Endothelial cell (in vitro differentiated cells): ENCODE measurements around the gene SGPP1. TPM values are rescaled to one million over a fixed set of nuclear protein-coding genes. Genes with fewer than 3 reads are reported as not detected.

ENCODE experiments used
- DNase-seq: peaks from one replicate; pipeline ENCODE4 v3.0.0; 2021; ENCODE audit warnings: low spot score
- H3K27ac Mint-ChIP-seq: one replicate; pipeline ENCODE4 v1.8.0; 2021; ENCODE audit warnings: mixed read lengths, inconsistent platforms; ENCODE audit not compliant: unreplicated experiment
- H3K27me3 Mint-ChIP-seq: one replicate; pipeline ENCODE4 v1.8.0; 2021; ENCODE audit warnings: mild to moderate bottlenecking, moderate library complexity, mixed read lengths, inconsistent platforms; ENCODE audit not compliant: unreplicated experiment
- H3K36me3 Mint-ChIP-seq: one replicate; pipeline ENCODE4 v1.8.0; 2021; ENCODE audit warnings: mild to moderate bottlenecking, low read depth, mixed read lengths, inconsistent platforms; ENCODE audit not compliant: unreplicated experiment
- H3K4me1 Mint-ChIP-seq: one replicate; pipeline ENCODE4 v1.8.0; 2021; ENCODE audit warnings: mild to moderate bottlenecking, mixed read lengths, inconsistent platforms; ENCODE audit not compliant: unreplicated experiment
- H3K4me3 Mint-ChIP-seq: one replicate; pipeline ENCODE4 v1.8.0; 2021; ENCODE audit warnings: mild to moderate bottlenecking, mixed read lengths, inconsistent platforms; ENCODE audit not compliant: unreplicated experiment
- H3K9me3 Mint-ChIP-seq: one replicate; pipeline ENCODE4 v1.8.0; 2021; ENCODE audit warnings: mixed read lengths, inconsistent platforms; ENCODE audit not compliant: unreplicated experiment
- total RNA-seq: library from RNA; stranded (reverse); fragmentation: NEBNext Ultra II Directional; extraction: Animal tissue kit (Norgen Biotek cat#: 25700); gene quantifications from one replicate; pipeline ENCODE4 v1.2.1, GENCODE V29; 2021; ENCODE audit not compliant: unreplicated experiment
- TF ChIP-seq, protein P1 (sequence below): fragments of 200-600 bp; sonication (generic); IDR thresholded peaks from one replicate; pipeline ENCODE4 v1.5.0; 2021; ENCODE audit warnings: antibody characterized with exemption; ENCODE audit not compliant: unreplicated experiment

The SGPP1 gene
- total RNA-seq, 1 donor from 2014 or later = 7.9 TPM

DNA sequence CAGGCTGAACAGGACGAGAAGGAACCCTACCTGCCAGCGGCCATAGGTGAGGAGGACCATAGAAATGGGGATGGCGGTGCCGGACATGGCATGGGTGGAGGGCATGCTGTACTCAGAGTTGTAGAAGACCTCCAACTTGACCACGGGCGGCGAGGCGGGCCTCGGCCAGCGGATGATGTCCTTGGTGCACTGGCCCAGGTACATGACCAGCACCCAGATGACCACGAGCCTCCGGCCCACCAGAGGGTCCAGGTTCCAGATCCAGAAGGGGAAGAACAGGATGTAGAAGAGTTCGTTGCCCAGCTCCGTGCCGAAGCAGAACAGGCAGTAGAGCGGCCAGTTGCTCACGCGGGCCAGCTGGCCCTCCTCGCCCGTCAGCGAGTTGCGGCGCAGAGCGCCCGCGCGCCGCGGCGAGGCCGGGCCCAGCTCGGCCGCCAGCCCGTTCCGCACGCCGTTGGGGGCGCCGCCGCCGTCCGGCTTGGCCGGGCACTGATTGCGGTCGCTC, 582 bp downstream of the SGPP1 start:
- peak; percentile 57 for DNase-seq
- Mint-ChIP-seq H3K36me3 (peaks cover 8% of the 10 kb centered on the region), H3K4me3 (peak overlapping the region; percentile 100), H3K4me1 (peaks cover 14% of the 10 kb centered on the region), H3K27ac (peak overlapping the region; percentile 97), H3K27me3 (no peaks in the 10 kb centered on the region), H3K9me3 (no peaks in the 10 kb centered on the region)
- TF ChIP-seq, protein P1, sequence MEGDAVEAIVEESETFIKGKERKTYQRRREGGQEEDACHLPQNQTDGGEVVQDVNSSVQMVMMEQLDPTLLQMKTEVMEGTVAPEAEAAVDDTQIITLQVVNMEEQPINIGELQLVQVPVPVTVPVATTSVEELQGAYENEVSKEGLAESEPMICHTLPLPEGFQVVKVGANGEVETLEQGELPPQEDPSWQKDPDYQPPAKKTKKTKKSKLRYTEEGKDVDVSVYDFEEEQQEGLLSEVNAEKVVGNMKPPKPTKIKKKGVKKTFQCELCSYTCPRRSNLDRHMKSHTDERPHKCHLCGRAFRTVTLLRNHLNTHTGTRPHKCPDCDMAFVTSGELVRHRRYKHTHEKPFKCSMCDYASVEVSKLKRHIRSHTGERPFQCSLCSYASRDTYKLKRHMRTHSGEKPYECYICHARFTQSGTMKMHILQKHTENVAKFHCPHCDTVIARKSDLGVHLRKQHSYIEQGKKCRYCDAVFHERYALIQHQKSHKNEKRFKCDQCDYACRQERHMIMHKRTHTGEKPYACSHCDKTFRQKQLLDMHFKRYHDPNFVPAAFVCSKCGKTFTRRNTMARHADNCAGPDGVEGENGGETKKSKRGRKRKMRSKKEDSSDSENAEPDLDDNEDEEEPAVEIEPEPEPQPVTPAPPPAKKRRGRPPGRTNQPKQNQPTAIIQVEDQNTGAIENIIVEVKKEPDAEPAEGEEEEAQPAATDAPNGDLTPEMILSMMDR = no peak

DNA sequence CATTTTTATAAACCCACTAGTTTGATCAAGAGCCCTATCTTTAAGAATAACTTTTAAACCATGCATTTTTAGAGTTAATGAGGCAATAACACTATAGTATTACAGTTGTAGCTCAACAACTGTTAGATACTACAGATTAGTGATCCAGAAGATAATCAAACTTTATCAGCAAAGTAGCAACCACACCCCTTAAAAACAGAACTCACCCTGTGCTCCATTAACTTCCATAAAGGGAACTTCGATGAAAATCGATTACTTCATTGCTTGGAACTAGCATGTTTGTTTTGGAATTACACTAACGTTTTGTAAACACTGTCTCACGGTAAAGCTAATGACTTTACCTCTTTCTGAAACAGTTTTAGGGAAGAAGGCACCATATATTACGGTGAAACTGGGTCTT, 1.4 kb downstream of the SGPP1 start:
- no peaks in the 10 kb centered on the region for H3K27me3 Mint-ChIP-seq
- peak overlapping the region; percentile 100 for H3K4me3 Mint-ChIP-seq
- peaks cover 10% of the 10 kb centered on the region for H3K36me3 Mint-ChIP-seq
- no peak for DNase-seq
- H3K27ac Mint-ChIP-seq = no peak overlapping the region
- H3K9me3 Mint-ChIP-seq = no peaks in the 10 kb centered on the region
- TF ChIP-seq, protein P1 = no peak
- H3K4me1 Mint-ChIP-seq = peaks cover 14% of the 10 kb centered on the region

DNA sequence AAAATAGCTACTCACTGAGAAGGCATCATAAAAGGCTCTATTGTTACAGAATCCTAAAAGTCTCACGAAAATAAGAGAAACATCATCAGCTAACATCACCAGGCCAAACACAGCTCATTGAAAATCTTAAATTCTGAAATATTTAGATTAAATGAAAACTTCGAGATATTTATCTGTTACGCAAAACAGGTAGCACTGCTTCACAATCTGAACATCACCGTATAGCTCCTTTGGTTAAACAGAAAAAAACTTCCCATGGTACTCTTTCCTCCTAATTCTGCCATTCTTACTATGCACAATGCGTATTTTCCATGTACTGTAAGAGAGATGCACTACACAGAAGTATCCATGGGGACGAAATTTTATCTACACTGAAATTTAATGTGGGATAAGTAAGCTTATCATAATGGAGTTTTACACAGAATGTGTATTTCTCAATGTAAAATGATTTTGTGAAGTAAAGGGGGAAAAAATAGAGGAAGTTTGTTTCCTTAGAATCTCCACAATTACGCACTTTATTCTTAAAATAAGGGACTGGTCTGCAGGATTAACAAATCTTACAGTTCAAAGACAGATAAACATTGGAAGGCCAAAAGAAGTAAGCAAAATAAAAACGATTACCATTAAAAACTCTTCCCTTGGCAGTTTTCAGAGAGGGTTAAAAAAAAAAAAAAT, 1.9 kb downstream of the SGPP1 start:
- Mint-ChIP-seq H3K27me3 (no peaks in the 10 kb centered on the region), H3K36me3 (peaks cover 12% of the 10 kb centered on the region), H3K4me3 (peak overlapping the region; percentile 100), H3K4me1 (peaks cover 14% of the 10 kb centered on the region), H3K27ac (no peak overlapping the region), H3K9me3 (no peaks in the 10 kb centered on the region)
- TF ChIP-seq, protein P1 = no peak
- no peak for DNase-seq

DNA sequence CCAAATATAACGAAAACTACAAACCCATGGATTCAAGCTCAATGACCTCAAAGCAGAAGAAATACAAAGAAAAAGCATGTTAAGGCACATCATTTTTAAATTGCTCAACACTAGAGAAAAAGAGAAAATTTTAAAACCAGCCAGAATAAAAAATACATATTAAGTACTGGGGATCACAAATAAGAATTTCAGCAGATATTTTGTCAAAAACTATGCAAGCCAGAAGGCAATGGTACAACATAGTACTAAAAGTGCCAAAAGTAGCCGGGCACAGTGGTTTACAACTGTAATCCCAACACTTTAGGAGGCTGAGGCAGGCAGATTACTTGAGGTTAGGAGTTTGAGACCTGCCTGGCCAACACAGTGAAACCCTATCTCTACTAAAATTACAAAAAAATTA, 10.2 kb downstream of the SGPP1 start:
- no peak for DNase-seq
- Mint-ChIP-seq H3K27ac (no peak overlapping the region), H3K9me3 (no peaks in the 10 kb centered on the region)

DNA sequence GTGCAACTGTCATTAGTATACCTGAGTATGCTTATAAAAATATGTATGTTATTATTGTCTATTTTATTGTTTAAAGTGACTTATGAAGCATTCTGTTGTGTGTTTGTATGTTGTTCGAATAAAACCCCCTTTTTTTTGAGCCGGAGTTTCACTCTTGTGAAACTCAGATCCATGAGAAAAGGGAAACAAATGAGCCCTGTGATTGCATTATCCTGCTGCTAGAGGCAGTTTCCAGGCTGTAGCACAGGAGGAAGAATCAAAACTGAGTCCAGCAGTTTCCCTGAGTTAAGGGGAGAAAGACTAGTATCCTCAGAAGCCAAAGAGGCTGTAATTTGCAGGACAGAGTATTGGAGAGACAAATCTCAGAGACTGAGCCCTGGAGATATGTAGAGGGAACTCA, 12.5 kb downstream of the SGPP1 start:
- no peaks in the 10 kb centered on the region for H3K4me1 Mint-ChIP-seq
- TF ChIP-seq, protein P1 = no peak
- H3K36me3 Mint-ChIP-seq = peaks cover 18% of the 10 kb centered on the region
- no peaks in the 10 kb centered on the region for H3K9me3 Mint-ChIP-seq
- DNase-seq = no peak
- H3K27ac Mint-ChIP-seq = no peak overlapping the region
- H3K4me3 Mint-ChIP-seq = no peak overlapping the region
- H3K27me3 Mint-ChIP-seq = peaks cover 2% of the 10 kb centered on the region

More for the DNA sequence above, 10.2 kb downstream of the SGPP1 start:
- peaks cover 2% of the 10 kb centered on the region for H3K27me3 Mint-ChIP-seq
- H3K4me3 Mint-ChIP-seq = no peak overlapping the region
- H3K36me3 Mint-ChIP-seq = peaks cover 22% of the 10 kb centered on the region
- no peaks in the 10 kb centered on the region for H3K4me1 Mint-ChIP-seq
- TF ChIP-seq, protein P1 = no peak
